Keratinocyte (primary cell): ENCODE results near the gene MAVS. TPM values are rescaled to one million over a fixed set of nuclear protein-coding genes. Genes with fewer than 3 reads are reported as not detected.
"Not testable (repeated sequence)": the region's sequence is repeated elsewhere in the genome, so short reads cannot be mapped to it uniquely, and the experiment has no call there.

Experiments used
- DNase-seq: peaks from one replicate; pipeline ENCODE4 v3.0.0-alpha.2; 2011; ENCODE audit warnings: low read depth, missing footprints, low spot score
- FAIRE-seq: peaks from 2 replicates; lab custom pipeline; 2011; peaks lifted over from hg19 to GRCh38; lab: Jason Lieb, UNC
- H2AFZ ChIP-seq: 2 replicates; pipeline ENCODE4 v1.6.0; 2012; ENCODE audit warnings: low read length, control low read depth, inconsistent platforms; ENCODE audit not compliant: control insufficient read depth
- H3K27ac ChIP-seq: 2 replicates; pipeline ENCODE4 v1.5.1; 2011; ENCODE audit warnings: low read length; ENCODE audit not compliant: control insufficient read depth, insufficient read depth
- H3K27me3 ChIP-seq: 3 replicates; pipeline ENCODE4 v1.6.0; 2011; ENCODE audit warnings: low read length; ENCODE audit not compliant: control insufficient read depth, insufficient read depth; ENCODE audit errors: extremely low read depth
- H3K36me3 ChIP-seq, 2 experiments: 2 replicates in 1 of 2; 3 replicates in 1 of 2; pipeline ENCODE4 v1.5.1; 2011; ENCODE audit warnings: low read length in 2 of 2, mild to moderate bottlenecking in 1 of 2; ENCODE audit not compliant: control insufficient read depth in 2 of 2, insufficient read depth in 2 of 2; ENCODE audit errors: extremely low read depth in 1 of 2
- H3K4me1 ChIP-seq: 3 replicates; pipeline ENCODE4 v1.5.1; 2011; ENCODE audit warnings: low read length; ENCODE audit not compliant: control insufficient read depth, insufficient read depth; ENCODE audit errors: extremely low read depth
- H3K4me2 ChIP-seq: 3 replicates; pipeline ENCODE4 v1.6.0; 2011; ENCODE audit warnings: low read depth, low read length; ENCODE audit not compliant: control insufficient read depth, insufficient read depth; ENCODE audit errors: extremely low read depth
- H3K4me3 ChIP-seq, 3 experiments: fragments of 200-600 bp in 1 of 3; sonication (generic) in 1 of 3; 2 replicates in 2 of 3; 3 replicates in 1 of 3; pipeline ENCODE4 v1.5.1; 2011 to 2016; ENCODE audit warnings: low read length in 3 of 3, mild to moderate bottlenecking in 3 of 3, control low read depth in 2 of 3, inconsistent platforms in 1 of 3, low read depth in 1 of 3, mixed read lengths in 1 of 3, mixed run types in 1 of 3, moderate library complexity in 1 of 3; ENCODE audit not compliant: control insufficient read depth in 2 of 3, insufficient read depth in 2 of 3; ENCODE audit errors: extremely low read depth in 1 of 3
- H3K79me2 ChIP-seq: 2 replicates; pipeline ENCODE4 v1.6.0; 2012; ENCODE audit warnings: low read length; ENCODE audit not compliant: control insufficient read depth, insufficient read depth
- H3K9ac ChIP-seq: 3 replicates; pipeline ENCODE4 v1.6.0; 2011; ENCODE audit warnings: low read length; ENCODE audit not compliant: control insufficient read depth, insufficient read depth; ENCODE audit errors: extremely low read depth
- H3K9me1 ChIP-seq: 3 replicates; pipeline ENCODE4 v1.6.0; 2011; ENCODE audit warnings: low read length; ENCODE audit not compliant: control insufficient read depth, insufficient read depth; ENCODE audit errors: extremely low read depth
- H3K9me3 ChIP-seq: 2 replicates; pipeline ENCODE4 v1.5.1; 2012; ENCODE audit warnings: low read depth, low read length; ENCODE audit not compliant: control insufficient read depth
- H4K20me1 ChIP-seq: 3 replicates; pipeline ENCODE4 v1.6.0; 2011; ENCODE audit warnings: low read length; ENCODE audit not compliant: control insufficient read depth, insufficient read depth; ENCODE audit errors: extremely low read depth
- EZH2 ChIP-seq: IDR thresholded peaks from one replicate; pipeline ENCODE4 v1.6.1; 2012; ENCODE audit warnings: inconsistent platforms, mild to moderate bottlenecking, low read length, moderate library complexity
- dilution Hi-C: fragments of 300-500 bp; cut with MboI; formaldehyde crosslinking; loops from one replicate; pipeline ENCODE4 v1.7.0; 2020; ENCODE audit warnings: low sequenced_read_pairs; ENCODE audit not compliant: extremely low pct_ligation_motif_present
- polyA plus RNA-seq, 5 experiments: library from polyadenylated mRNA; depleted of rRNA in 3 of 5; stranded (reverse) in 3 of 5; stranded (forward) in 1 of 5; unstranded in 1 of 5; fragments of >200 nt; gene quantifications; 1 replicate in 1 of 5; 2 replicates in 3 of 5; 3 replicates in 1 of 5; pipeline versions ENCODE4 v1.2.1 to v1.2.3, GENCODE V29; 2011 to 2012; ENCODE audit warnings: missing spikeins in 2 of 5, low read depth in 1 of 5, low replicate concordance in 1 of 5
- TF ChIP-seq, protein P1 (sequence below), 3 experiments: IDR thresholded peaks in 1 of 3; conservative IDR thresholded peaks in 1 of 3; optimal IDR thresholded peaks in 1 of 3; 2 replicates in 2 of 3; 3 replicates in 1 of 3; pipeline versions ENCODE3 to v1.5.1; 2011; ENCODE audit warnings: low read length in 3 of 3, mild to moderate bottlenecking in 3 of 3, moderate library complexity in 2 of 3, control low read depth in 1 of 3, inconsistent platforms in 1 of 3; ENCODE audit not compliant: insufficient read depth in 2 of 3; ENCODE audit errors: extremely low read depth in 1 of 3

MAVS gene
- polyA plus RNA-seq, 1 donor (not counting 4 experiments of a cell fraction or from before 2014, with no cell fraction given) = 15.1 TPM

DNA sequence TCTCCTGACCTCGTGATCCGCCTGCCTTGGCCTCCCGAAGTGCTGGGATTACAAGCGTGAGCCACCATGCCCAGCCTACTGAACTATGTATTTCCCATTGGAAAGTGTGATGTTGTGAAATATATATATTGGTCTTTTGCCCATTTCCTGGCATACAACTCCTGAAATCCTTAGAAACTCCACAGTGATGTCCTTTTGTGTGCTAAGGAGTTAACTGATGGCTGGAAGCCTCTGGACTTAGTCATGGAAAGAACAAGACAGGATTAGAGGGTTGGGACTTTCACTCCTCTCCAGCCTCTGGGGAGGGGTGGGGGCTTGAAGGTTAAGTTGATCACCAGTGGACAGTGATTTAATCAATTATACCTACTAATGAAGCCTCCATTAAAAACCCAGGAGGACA, 49.7 kb downstream of the MAVS start:
- no peak for DNase-seq
- no peaks in the 10 kb centered on the region for H3K27me3 ChIP-seq
- no peak overlapping the region for H3K4me3 ChIP-seq
- no peak overlapping the region for H2AFZ ChIP-seq
- H4K20me1 ChIP-seq = peaks cover 73% of the 10 kb centered on the region
- dilution Hi-C loops = no loop called here
- TF ChIP-seq EZH2 = no peak
- TF ChIP-seq, protein P1, sequence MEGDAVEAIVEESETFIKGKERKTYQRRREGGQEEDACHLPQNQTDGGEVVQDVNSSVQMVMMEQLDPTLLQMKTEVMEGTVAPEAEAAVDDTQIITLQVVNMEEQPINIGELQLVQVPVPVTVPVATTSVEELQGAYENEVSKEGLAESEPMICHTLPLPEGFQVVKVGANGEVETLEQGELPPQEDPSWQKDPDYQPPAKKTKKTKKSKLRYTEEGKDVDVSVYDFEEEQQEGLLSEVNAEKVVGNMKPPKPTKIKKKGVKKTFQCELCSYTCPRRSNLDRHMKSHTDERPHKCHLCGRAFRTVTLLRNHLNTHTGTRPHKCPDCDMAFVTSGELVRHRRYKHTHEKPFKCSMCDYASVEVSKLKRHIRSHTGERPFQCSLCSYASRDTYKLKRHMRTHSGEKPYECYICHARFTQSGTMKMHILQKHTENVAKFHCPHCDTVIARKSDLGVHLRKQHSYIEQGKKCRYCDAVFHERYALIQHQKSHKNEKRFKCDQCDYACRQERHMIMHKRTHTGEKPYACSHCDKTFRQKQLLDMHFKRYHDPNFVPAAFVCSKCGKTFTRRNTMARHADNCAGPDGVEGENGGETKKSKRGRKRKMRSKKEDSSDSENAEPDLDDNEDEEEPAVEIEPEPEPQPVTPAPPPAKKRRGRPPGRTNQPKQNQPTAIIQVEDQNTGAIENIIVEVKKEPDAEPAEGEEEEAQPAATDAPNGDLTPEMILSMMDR (optimal IDR thresholded peaks at IDR 0.05 in 1 of 3, IDR thresholded peaks at IDR 0.05 in 1 of 3, conservative IDR thresholded peaks at IDR 0.05 in 1 of 3; ENCODE audit: extremely low read depth in 1 of 3, insufficient read depth in 2 of 3, low read length in 3 of 3) = no peak
- no peaks in the 10 kb centered on the region for H3K9me3 ChIP-seq
- H3K9ac ChIP-seq = no peak overlapping the region
- peaks cover 98% of the 10 kb centered on the region for H3K79me2 ChIP-seq
- FAIRE-seq = no peak
- peaks cover 12% of the 10 kb centered on the region for H3K9me1 ChIP-seq
- H3K4me2 ChIP-seq = peak overlapping the region; percentile 9
- peaks cover 6 to 18% of the 10 kb centered on the region in 2 experiments for H3K36me3 ChIP-seq
- peaks cover 47% of the 10 kb centered on the region for H3K4me1 ChIP-seq
- H3K27ac ChIP-seq = no peak overlapping the region

DNA sequence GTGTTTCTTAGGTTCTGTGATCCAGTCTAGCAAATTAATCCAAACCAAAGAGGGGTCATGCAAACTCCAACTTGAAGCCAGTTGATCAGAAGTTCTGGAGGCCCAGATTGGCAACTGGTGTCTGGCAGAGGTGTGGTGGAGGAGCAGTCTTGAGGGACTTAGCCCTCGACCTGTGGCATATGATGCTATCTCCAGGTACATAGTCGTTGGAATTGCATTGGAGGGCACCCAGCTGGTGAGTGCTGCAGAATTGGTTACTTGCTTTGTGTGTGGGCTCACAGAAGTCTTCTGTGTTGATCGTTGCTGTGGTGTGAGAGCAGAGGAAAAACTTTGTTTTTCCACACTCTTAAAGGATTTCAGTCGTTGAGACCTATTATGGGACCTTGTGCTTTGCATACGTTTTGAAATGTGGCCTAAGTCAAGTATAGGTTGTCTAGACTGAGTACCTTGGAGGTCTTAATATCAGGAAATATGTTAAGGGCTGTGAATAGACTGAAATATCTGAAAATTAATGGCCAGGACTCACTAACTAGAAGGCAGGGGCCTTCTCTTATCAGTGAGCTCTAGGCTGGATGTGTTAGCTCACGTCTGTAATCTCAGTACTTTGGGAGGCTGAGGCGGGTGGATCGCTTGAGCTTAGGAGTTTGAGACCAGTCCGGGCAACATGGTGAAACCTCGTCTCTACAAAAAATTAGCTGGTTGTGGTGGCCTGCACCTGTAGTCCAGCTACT, 50.4 kb downstream of the MAVS start:
- peaks cover 6 to 18% of the 10 kb centered on the region in 2 experiments for H3K36me3 ChIP-seq
- H2AFZ ChIP-seq = no peak overlapping the region
- peaks cover 12% of the 10 kb centered on the region for H3K9me1 ChIP-seq
- H3K4me2 ChIP-seq = no peak overlapping the region
- no peak overlapping the region for H3K27ac ChIP-seq
- H4K20me1 ChIP-seq = peaks cover 69% of the 10 kb centered on the region
- no peak for DNase-seq
- FAIRE-seq = no peak
- H3K27me3 ChIP-seq = no peaks in the 10 kb centered on the region
- H3K79me2 ChIP-seq = peaks cover 98% of the 10 kb centered on the region
- no peak overlapping the region for H3K9ac ChIP-seq
- no peaks in the 10 kb centered on the region for H3K9me3 ChIP-seq
- TF ChIP-seq, protein P1 (optimal IDR thresholded peaks at IDR 0.05 in 1 of 3, IDR thresholded peaks at IDR 0.05 in 1 of 3, conservative IDR thresholded peaks at IDR 0.05 in 1 of 3; ENCODE audit: extremely low read depth in 1 of 3, insufficient read depth in 2 of 3, low read length in 3 of 3) = no peak
- no peak for TF ChIP-seq EZH2
- peaks cover 40% of the 10 kb centered on the region for H3K4me1 ChIP-seq
- H3K4me3 ChIP-seq = no peak overlapping the region
- dilution Hi-C loops = no loop called here

DNA sequence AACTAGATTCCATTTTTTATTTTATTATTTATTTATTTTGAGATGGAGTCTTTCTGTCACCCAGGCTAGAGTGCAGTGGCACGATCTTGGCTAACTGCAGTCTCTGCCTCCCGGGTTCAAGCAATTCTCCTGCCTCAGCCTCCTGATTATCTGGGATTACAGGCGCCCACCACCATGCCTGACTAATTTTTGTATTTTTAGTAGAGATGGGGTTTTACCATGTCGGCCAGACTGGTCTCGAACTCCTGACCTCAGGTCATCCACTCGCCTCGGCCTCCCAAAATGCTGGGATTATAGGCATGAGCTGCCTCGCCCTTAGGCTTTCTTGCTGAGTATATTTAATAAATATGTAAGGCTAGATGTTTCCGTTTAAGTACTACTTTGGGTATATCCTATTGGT, 51.5 kb downstream of the MAVS start:
- H3K4me2 ChIP-seq, H2AFZ ChIP-seq, H3K27me3 ChIP-seq, H3K27ac ChIP-seq, H3K4me3 ChIP-seq, H3K9ac ChIP-seq, DNase-seq, dilution Hi-C loops, H3K9me3 ChIP-seq, FAIRE-seq: not testable (repeated sequence)
- H4K20me1 ChIP-seq = peaks cover 62% of the 10 kb centered on the region
- peaks cover 12% of the 10 kb centered on the region for H3K9me1 ChIP-seq
- peaks cover 6 to 12% of the 10 kb centered on the region in 2 experiments for H3K36me3 ChIP-seq
- peaks cover 98% of the 10 kb centered on the region for H3K79me2 ChIP-seq
- H3K4me1 ChIP-seq = peaks cover 35% of the 10 kb centered on the region
